HEK293 (cell line): ENCODE measurements around the gene TCHP.

Experiments
- CTCF ChIA-PET: fragments of 350-600 bp; formaldehyde crosslinking; extraction: SDS; loops from one replicate; lab custom pipeline; 2021; ENCODE audit warnings: antibody characterized with exemption; lab: Yijun Ruan, JAX
- POLR2A ChIA-PET: fragments of 300-600 bp; formaldehyde crosslinking; extraction: SDS; loops from one replicate; lab custom pipeline; 2020; ENCODE audit warnings: antibody characterized with exemption, inconsistent platforms; lab: Yijun Ruan, JAX
- H3K27ac ChIP-seq: fragments of 200-500 bp; sonication (Bioruptor generic); 2 replicates; pipeline ENCODE4 v1.5.1; 2014; ENCODE audit warnings: low read depth, low read length, control low read depth, inconsistent platforms; ENCODE audit errors: extremely low read depth
- H3K36me3 ChIP-seq, 2 experiments: fragments of 200-500 bp in 1 of 2; sonication (Bioruptor generic) in 1 of 2; 1 replicate in 1 of 2; 2 replicates in 1 of 2; pipeline ENCODE4 v1.5.1; 2014 to 2017; ENCODE audit warnings: inconsistent platforms in 2 of 2, low read length in 2 of 2; ENCODE audit not compliant: control insufficient read depth in 2 of 2, insufficient read depth in 1 of 2
- H3K4me1 ChIP-seq: fragments of 200-500 bp; sonication (Bioruptor generic); 2 replicates; pipeline ENCODE4 v1.5.1; 2014; ENCODE audit warnings: mild to moderate bottlenecking, low read length, inconsistent platforms; ENCODE audit not compliant: control insufficient read depth, insufficient read depth
- H3K4me3 ChIP-seq: 2 replicates; pipeline ENCODE4 v1.5.1; 2011; ENCODE audit warnings: low read depth, mild to moderate bottlenecking, control low read depth, low read length, moderate library complexity
- H3K9me3 ChIP-seq: fragments of 200-500 bp; sonication (Bioruptor generic); 2 replicates; pipeline ENCODE4 v1.5.1; 2014; ENCODE audit warnings: low read depth, low read length, inconsistent platforms; ENCODE audit not compliant: control insufficient read depth, insufficient read depth
- CTCF ChIP-seq: fragments of 450-650 bp; formaldehyde crosslinking; IDR thresholded peaks from 2 replicates; pipeline ENCODE4 v1.5.1; 2016; ENCODE audit warnings: missing biosample characterization, missing genetic modification characterization
- EGR2 ChIP-seq: fragments of 450-650 bp; formaldehyde crosslinking; IDR thresholded peaks from 2 replicates; pipeline ENCODE4 v1.5.1; 2016; ENCODE audit warnings: low read depth, missing biosample characterization, missing genetic modification characterization
- PATZ1 ChIP-seq: fragments of 450-650 bp; formaldehyde crosslinking; IDR thresholded peaks from 2 replicates; pipeline ENCODE4 v1.5.1; 2016; ENCODE audit warnings: missing biosample characterization, missing genetic modification characterization
- PRDM10 ChIP-seq: fragments of 450-650 bp; formaldehyde crosslinking; IDR thresholded peaks from 2 replicates; pipeline ENCODE4 v1.5.1; 2016; ENCODE audit warnings: missing biosample characterization, missing genetic modification characterization
- SALL2 ChIP-seq: fragments of 450-650 bp; formaldehyde crosslinking; IDR thresholded peaks from 2 replicates; pipeline ENCODE4 v1.5.0; 2017; ENCODE audit warnings: missing biosample characterization, mild to moderate bottlenecking, missing genetic modification characterization, borderline replicate concordance
- ZBTB44 ChIP-seq: fragments of 450-650 bp; IDR thresholded peaks from 2 replicates; pipeline ENCODE4 v1.5.1; 2018; ENCODE audit warnings: missing biosample characterization, mild to moderate bottlenecking, missing genetic modification characterization
- ZEB2 ChIP-seq: fragments of 450-650 bp; formaldehyde crosslinking; IDR thresholded peaks from 2 replicates; pipeline ENCODE4 v1.5.1; 2016; ENCODE audit warnings: missing biosample characterization, missing genetic modification characterization
- ZNF157 ChIP-seq: fragments of 450-650 bp; formaldehyde crosslinking; IDR thresholded peaks from 2 replicates; pipeline ENCODE4 v1.5.1; 2016; ENCODE audit warnings: missing biosample characterization, missing genetic modification characterization
- ZNF24 ChIP-seq: fragments of 450-650 bp; formaldehyde crosslinking; IDR thresholded peaks from 2 replicates; pipeline ENCODE4 v1.5.1; 2016; ENCODE audit warnings: missing biosample characterization, missing genetic modification characterization
- ZNF26 ChIP-seq: fragments of 450-650 bp; formaldehyde crosslinking; IDR thresholded peaks from 2 replicates; pipeline ENCODE4 v1.5.1; 2016; ENCODE audit warnings: missing biosample characterization, missing genetic modification characterization
- ZNF266 ChIP-seq: fragments of 450-650 bp; formaldehyde crosslinking; IDR thresholded peaks from 2 replicates; pipeline ENCODE4 v1.5.1; 2016; ENCODE audit warnings: missing biosample characterization, missing genetic modification characterization, low read depth
- ZNF639 ChIP-seq: fragments of 450-650 bp; formaldehyde crosslinking; IDR thresholded peaks from 2 replicates; pipeline ENCODE4 v1.5.1; 2016; ENCODE audit warnings: missing biosample characterization, missing genetic modification characterization

The TCHP gene

GRCh38 chr12:109892748-109893147 is 7.3 kb upstream of the TCHP start:
- no peaks in the 10 kb centered on the region for H3K36me3 ChIP-seq
- CTCF ChIA-PET = no interaction called here
- H3K4me3 ChIP-seq = no peak overlapping the region
- POLR2A ChIA-PET = no interaction called here
- no peaks in the 10 kb centered on the region for H3K9me3 ChIP-seq
- no peak for TF ChIP-seq ZNF157
- TF ChIP-seq ZNF26 (tag by site-specific recombination) = no peak
- no peak for TF ChIP-seq ZBTB44
- no peak for TF ChIP-seq ZNF639 (tag by site-specific recombination)
- TF ChIP-seq EGR2 = no peak
- H3K27ac ChIP-seq = no peak overlapping the region
- H3K4me1 ChIP-seq = no peaks in the 10 kb centered on the region

- CTCF ChIA-PET = no interaction called here
Observed at GRCh38 chr12:109893261-109893995, 6.6 kb upstream of the TCHP start.

GRCh38 chr12:109894939-109895338 is 5.1 kb upstream of the TCHP start:
- H3K4me1 ChIP-seq = peaks cover 3% of the 10 kb centered on the region; the same call in 1 of the 2 replicates
- TF ChIP-seq PRDM10 (tag by site-specific recombination) (peak; percentile 66), CTCF (tag by site-specific recombination) (no peak)
- H3K27ac ChIP-seq = no peak overlapping the region
- POLR2A ChIA-PET = interaction anchor here (0.7 kb wide), 1 partner anchor 9 kb away, joined by 3 read pairs; no protein-coding TSS in a partner anchor
- CTCF ChIA-PET = interaction anchor here (0.6 to 0.9 kb wide), 3 partner anchors 9 to 192 kb away, joined by 3 to 4 read pairs (median 3); no protein-coding TSS in a partner anchor
- H3K4me3 ChIP-seq = no peak overlapping the region
- H3K36me3 ChIP-seq = no peaks in the 10 kb centered on the region
- H3K9me3 ChIP-seq = no peaks in the 10 kb centered on the region

More at GRCh38 chr12:109893261-109893995, 6.6 kb upstream of the TCHP start:
- H3K4me3 ChIP-seq = no peak overlapping the region
- H3K9me3 ChIP-seq = no peaks in the 10 kb centered on the region
- no peak for TF ChIP-seq ZEB2 (tag by site-specific recombination)
- no peak for TF ChIP-seq PATZ1 (tag by site-specific recombination)
- TF ChIP-seq ZNF24 (tag by site-specific recombination) = no peak
- TF ChIP-seq SALL2 = no peak
- peak; percentile 93 for TF ChIP-seq ZNF266
- no peaks in the 10 kb centered on the region for H3K36me3 ChIP-seq
- no peak overlapping the region for H3K27ac ChIP-seq
- H3K4me1 ChIP-seq = no peaks in the 10 kb centered on the region
- POLR2A ChIA-PET = no interaction called here
